ENCODE data around the gene ARHGEF18. TPM values are rescaled to one million over a fixed set of nuclear protein-coding genes. Genes with fewer than 3 reads are reported as not detected.
"Not testable (repeated sequence)": the region's sequence is repeated elsewhere in the genome, so short reads cannot be mapped to it uniquely, and the experiment has no call there.

The ARHGEF18 gene
- total and polyA plus RNA-seq, 2 experiments from 2014 or later: 12.8 to 47.6 TPM

DNA sequence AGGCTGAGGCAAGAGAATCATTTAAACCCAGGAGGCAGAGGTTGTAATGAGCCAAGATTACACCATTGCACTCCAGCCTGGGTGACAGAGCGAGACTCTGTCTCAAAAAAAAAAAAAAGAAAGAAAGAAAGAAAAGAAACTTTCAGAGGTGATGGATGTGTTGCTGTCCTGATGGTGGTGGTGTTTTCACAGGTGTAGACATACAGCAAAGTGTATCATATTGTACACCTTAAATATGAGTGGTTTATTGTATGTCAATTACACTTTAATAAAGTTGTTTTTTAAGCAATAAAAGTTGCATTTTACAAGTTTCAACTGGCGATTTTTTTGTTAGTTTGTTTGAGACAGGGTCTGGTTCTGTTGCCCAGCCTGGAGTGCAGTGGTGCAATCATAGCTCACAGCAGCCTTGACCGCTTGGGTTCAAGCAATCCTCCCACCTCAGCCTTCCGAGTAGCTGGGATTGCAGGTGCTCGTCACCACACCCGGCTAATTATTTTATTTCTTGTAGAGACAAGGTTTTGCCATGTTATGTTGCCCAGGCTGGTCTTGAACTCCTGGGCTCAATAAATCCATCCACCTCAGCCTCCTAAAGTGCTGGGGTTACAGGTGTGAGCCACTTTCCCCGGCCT lies 41.0 kb upstream of the ARHGEF18 start:
- no peak overlapping the region for H3K27ac Mint-ChIP-seq
- H3K4me3 Mint-ChIP-seq: no peak overlapping the region
- Histone ChIP-seq H2AFZ (no peak overlapping the region), H3K9me2 (ENCODE audit: insufficient read depth) (no peaks in the 10 kb centered on the region), H3K79me2 (replicated peaks; ENCODE audit: insufficient read depth) (no peaks in the 10 kb centered on the region), H3K4me3 (no peak overlapping the region), H4K20me1 (replicated peaks; ENCODE audit: insufficient read depth) (no peaks in the 10 kb centered on the region), H3F3A (replicated peaks; ENCODE audit: low read depth) (no peaks in the 10 kb centered on the region), H3K36me3 (ENCODE audit: insufficient read depth) (no peaks in the 10 kb centered on the region), H3K4me1 (ENCODE audit: insufficient read depth) (no peaks in the 10 kb centered on the region), H3K4me2 (no peak overlapping the region), H3K27me3 (ENCODE audit: insufficient read depth) (no peaks in the 10 kb centered on the region), H3K27ac (ENCODE audit: low read depth) (no peak overlapping the region)
- no peaks in the 10 kb centered on the region for H3K36me3 Mint-ChIP-seq (ENCODE audit: low read depth)
- TF ChIP-seq CREB1 (CRISPR knock-in tag; IDR thresholded peaks at IDR 0.05; ENCODE audit: low read depth): no peak
- no peak for TF ChIP-seq ZNF114 (CRISPR knock-in tag; IDR thresholded peaks at IDR 0.05)
- no peak for TF ChIP-seq EZH2 (IDR thresholded peaks at IDR 0.05; ENCODE audit: low read depth, unreplicated experiment)
- TF ChIP-seq, protein P1, sequence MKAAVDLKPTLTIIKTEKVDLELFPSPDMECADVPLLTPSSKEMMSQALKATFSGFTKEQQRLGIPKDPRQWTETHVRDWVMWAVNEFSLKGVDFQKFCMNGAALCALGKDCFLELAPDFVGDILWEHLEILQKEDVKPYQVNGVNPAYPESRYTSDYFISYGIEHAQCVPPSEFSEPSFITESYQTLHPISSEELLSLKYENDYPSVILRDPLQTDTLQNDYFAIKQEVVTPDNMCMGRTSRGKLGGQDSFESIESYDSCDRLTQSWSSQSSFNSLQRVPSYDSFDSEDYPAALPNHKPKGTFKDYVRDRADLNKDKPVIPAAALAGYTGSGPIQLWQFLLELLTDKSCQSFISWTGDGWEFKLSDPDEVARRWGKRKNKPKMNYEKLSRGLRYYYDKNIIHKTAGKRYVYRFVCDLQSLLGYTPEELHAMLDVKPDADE (IDR thresholded peaks at IDR 0.05): no peak
- no peak for TF ChIP-seq REST (IDR thresholded peaks at IDR 0.05; ENCODE audit: unreplicated experiment)
- TF ChIP-seq, protein P2, sequence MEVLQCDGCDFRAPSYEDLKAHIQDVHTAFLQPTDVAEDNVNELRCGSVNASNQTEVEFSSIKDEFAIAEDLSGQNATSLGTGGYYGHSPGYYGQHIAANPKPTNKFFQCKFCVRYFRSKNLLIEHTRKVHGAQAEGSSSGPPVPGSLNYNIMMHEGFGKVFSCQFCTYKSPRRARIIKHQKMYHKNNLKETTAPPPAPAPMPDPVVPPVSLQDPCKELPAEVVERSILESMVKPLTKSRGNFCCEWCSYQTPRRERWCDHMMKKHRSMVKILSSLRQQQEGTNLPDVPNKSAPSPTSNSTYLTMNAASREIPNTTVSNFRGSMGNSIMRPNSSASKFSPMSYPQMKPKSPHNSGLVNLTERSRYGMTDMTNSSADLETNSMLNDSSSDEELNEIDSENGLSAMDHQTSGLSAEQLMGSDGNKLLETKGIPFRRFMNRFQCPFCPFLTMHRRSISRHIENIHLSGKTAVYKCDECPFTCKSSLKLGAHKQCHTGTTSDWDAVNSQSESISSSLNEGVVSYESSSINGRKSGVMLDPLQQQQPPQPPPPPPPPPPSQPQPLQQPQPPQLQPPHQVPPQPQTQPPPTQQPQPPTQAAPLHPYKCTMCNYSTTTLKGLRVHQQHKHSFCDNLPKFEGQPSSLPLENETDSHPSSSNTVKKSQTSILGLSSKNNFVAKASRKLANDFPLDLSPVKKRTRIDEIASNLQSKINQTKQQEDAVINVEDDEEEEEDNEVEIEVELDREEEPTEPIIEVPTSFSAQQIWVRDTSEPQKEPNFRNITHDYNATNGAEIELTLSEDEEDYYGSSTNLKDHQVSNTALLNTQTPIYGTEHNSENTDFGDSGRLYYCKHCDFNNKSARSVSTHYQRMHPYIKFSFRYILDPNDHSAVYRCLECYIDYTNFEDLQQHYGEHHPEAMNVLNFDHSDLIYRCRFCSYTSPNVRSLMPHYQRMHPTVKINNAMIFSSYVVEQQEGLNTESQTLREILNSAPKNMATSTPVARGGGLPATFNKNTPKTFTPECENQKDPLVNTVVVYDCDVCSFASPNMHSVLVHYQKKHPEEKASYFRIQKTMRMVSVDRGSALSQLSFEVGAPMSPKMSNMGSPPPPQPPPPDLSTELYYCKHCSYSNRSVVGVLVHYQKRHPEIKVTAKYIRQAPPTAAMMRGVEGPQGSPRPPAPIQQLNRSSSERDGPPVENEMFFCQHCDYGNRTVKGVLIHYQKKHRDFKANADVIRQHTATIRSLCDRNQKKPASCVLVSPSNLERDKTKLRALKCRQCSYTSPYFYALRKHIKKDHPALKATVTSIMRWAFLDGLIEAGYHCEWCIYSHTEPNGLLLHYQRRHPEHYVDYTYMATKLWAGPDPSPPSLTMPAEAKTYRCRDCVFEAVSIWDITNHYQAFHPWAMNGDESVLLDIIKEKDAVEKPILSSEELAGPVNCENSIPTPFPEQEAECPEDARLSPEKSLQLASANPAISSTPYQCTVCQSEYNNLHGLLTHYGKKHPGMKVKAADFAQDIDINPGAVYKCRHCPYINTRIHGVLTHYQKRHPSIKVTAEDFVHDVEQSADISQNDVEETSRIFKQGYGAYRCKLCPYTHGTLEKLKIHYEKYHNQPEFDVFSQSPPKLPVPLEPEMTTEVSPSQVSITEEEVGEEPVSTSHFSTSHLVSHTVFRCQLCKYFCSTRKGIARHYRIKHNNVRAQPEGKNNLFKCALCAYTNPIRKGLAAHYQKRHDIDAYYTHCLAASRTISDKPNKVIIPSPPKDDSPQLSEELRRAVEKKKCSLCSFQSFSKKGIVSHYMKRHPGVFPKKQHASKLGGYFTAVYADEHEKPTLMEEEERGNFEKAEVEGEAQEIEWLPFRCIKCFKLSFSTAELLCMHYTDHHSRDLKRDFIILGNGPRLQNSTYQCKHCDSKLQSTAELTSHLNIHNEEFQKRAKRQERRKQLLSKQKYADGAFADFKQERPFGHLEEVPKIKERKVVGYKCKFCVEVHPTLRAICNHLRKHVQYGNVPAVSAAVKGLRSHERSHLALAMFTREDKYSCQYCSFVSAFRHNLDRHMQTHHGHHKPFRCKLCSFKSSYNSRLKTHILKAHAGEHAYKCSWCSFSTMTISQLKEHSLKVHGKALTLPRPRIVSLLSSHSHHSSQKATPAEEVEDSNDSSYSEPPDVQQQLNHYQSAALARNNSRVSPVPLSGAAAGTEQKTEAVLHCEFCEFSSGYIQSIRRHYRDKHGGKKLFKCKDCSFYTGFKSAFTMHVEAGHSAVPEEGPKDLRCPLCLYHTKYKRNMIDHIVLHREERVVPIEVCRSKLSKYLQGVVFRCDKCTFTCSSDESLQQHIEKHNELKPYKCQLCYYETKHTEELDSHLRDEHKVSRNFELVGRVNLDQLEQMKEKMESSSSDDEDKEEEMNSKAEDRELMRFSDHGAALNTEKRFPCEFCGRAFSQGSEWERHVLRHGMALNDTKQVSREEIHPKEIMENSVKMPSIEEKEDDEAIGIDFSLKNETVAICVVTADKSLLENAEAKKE (CRISPR knock-in tag; IDR thresholded peaks at IDR 0.05): no peak
- TF ChIP-seq EZH2phosphoT487 (IDR thresholded peaks at IDR 0.05; ENCODE audit: unreplicated experiment): no peak
- DNase-seq (ENCODE audit: low spot score) (no peak), ATAC-seq (no peak)
- no peaks in the 10 kb centered on the region for H3K4me1 Mint-ChIP-seq
- peaks cover 6% of the 10 kb centered on the region for H3K27me3 Mint-ChIP-seq (ENCODE audit: insufficient read depth, low read depth, poor library complexity)
- H3K9me3 Mint-ChIP-seq: no peaks in the 10 kb centered on the region

GRCh38 chr19:7308327-7308726 lies 40.4 kb upstream of the ARHGEF18 start:
- H3K4me1 Mint-ChIP-seq: not testable (repeated sequence)

More at GRCh38 chr19:7308327-7308726, 40.4 kb upstream of the ARHGEF18 start:
- H3K27me3 Mint-ChIP-seq (ENCODE audit: insufficient read depth, low read depth, poor library complexity); H3K27me3 ChIP-seq (ENCODE audit: insufficient read depth); ATAC-seq; H3K79me2 ChIP-seq (replicated peaks; ENCODE audit: insufficient read depth); H3K4me3 ChIP-seq; H3K4me1 ChIP-seq (ENCODE audit: insufficient read depth); H3F3A ChIP-seq (replicated peaks; ENCODE audit: low read depth); H3K4me2 ChIP-seq; H3K4me3 Mint-ChIP-seq; H3K9me2 ChIP-seq (ENCODE audit: insufficient read depth); DNase-seq (ENCODE audit: low spot score); H4K20me1 ChIP-seq (replicated peaks; ENCODE audit: insufficient read depth); H3K9me3 Mint-ChIP-seq; H3K36me3 ChIP-seq (ENCODE audit: insufficient read depth); H3K27ac Mint-ChIP-seq; H3K27ac ChIP-seq (ENCODE audit: low read depth); H3K36me3 Mint-ChIP-seq (ENCODE audit: low read depth): not testable (repeated sequence)
- H2AFZ ChIP-seq: 0 out of 2 replicates have a peak overlapping the region, but pooled peaks have one; percentile 56
